SK-N-SH (cell line): Measurements from ENCODE around the gene NKD1. TPM values are rescaled to one million over a fixed set of nuclear protein-coding genes. Genes with fewer than 3 reads are reported as not detected.

Source experiments
- CTCF ChIA-PET: fragments of 300-600, 350-600 bp; formaldehyde crosslinking; extraction: SDS; loops from one replicate; lab custom pipeline; 2021; lab: Yijun Ruan, JAX
- POLR2A ChIA-PET: fragments of 350-600 bp; sonication (Branson Sonifier 250); formaldehyde crosslinking; extraction: SDS; loops from one replicate; lab custom pipeline; 2020; ENCODE audit warnings: antibody characterized with exemption, inconsistent platforms; lab: Yijun Ruan, JAX
- DNase-seq: peaks from one replicate; pipeline ENCODE4 v3.0.0; 2012
- H2AFZ ChIP-seq: fragments of 200-600 bp; sonication (generic); 2 replicates; pipeline ENCODE4 v1.8.1; 2016; ENCODE audit warnings: antibody characterized with exemption, mild to moderate bottlenecking, low read depth
- H3F3A ChIP-seq: fragments of 200-600 bp; sonication (generic); replicated peaks from 2 replicates; pipeline ENCODE3; 2016; ENCODE audit warnings: antibody characterized with exemption, mild to moderate bottlenecking; ENCODE audit not compliant: insufficient read depth
- H3K27ac ChIP-seq, 2 experiments: fragments of 200-500 bp in 1 of 2; fragments of 200-600 bp in 1 of 2; sonication (Bioruptor generic) in 1 of 2; sonication (generic), shearing (Covaris generic) in 1 of 2; 2 replicates each; pipeline versions ENCODE4 v1.5.1 to v1.6.1; 2014 to 2016; ENCODE audit warnings: low read depth in 2 of 2, inconsistent platforms in 1 of 2, low read length in 1 of 2, mild to moderate bottlenecking in 1 of 2, mixed read lengths in 1 of 2
- H3K27me3 ChIP-seq: fragments of 200-600 bp; sonication (generic), shearing (Covaris generic); 2 replicates; pipeline ENCODE4 v1.6.1; 2016; ENCODE audit warnings: mixed run types; ENCODE audit not compliant: insufficient read depth
- H3K36me3 ChIP-seq, 2 experiments: fragments of 200-500 bp in 1 of 2; fragments of 200-600 bp in 1 of 2; sonication (Bioruptor generic) in 1 of 2; sonication (generic) in 1 of 2; replicated peaks in 1 of 2; 2 replicates each; pipeline versions ENCODE3 to v1.5.1; 2014 to 2016; ENCODE audit warnings: low read length in 1 of 2, mild to moderate bottlenecking in 1 of 2; ENCODE audit not compliant: insufficient read depth in 2 of 2, control insufficient read depth in 1 of 2
- H3K4me1 ChIP-seq, 2 experiments: fragments of 200-500 bp in 1 of 2; fragments of 200-600 bp in 1 of 2; sonication (Bioruptor generic) in 1 of 2; sonication (generic), shearing (Covaris generic) in 1 of 2; 2 replicates each; pipeline versions ENCODE4 v1.5.1 to v1.6.1; 2014 to 2016; ENCODE audit warnings: low read depth in 1 of 2, low read length in 1 of 2, mixed run types in 1 of 2; ENCODE audit not compliant: insufficient read depth in 2 of 2, control insufficient read depth in 1 of 2
- H3K4me2 ChIP-seq: fragments of 200-600 bp; sonication (generic), shearing (Covaris generic); 2 replicates; pipeline ENCODE4 v1.6.1; 2017; ENCODE audit warnings: mixed run types
- H3K4me3 ChIP-seq, 2 experiments: fragments of 200-500 bp in 1 of 2; fragments of 200-600 bp in 1 of 2; sonication (Bioruptor generic) in 1 of 2; sonication (generic), shearing (Covaris generic) in 1 of 2; 2 replicates each; pipeline versions ENCODE4 v1.5.1 to v1.8.1; 2014 to 2016; ENCODE audit warnings: low read depth in 2 of 2, inconsistent platforms in 1 of 2, low read length in 1 of 2, mild to moderate bottlenecking in 1 of 2, mixed read lengths in 1 of 2, moderate library complexity in 1 of 2
- H3K79me2 ChIP-seq: fragments of 200-600 bp; sonication (generic); 2 replicates; pipeline ENCODE4 v1.8.1; 2017; ENCODE audit warnings: mild to moderate bottlenecking; ENCODE audit not compliant: insufficient read depth
- H3K9ac ChIP-seq: fragments of 200-600 bp; sonication (generic); 2 replicates; pipeline ENCODE4 v1.6.1; 2017; ENCODE audit warnings: mixed run types
- H3K9me2 ChIP-seq: fragments of 200-600 bp; sonication (generic); 2 replicates; pipeline ENCODE4 v1.6.1; 2017; ENCODE audit warnings: mixed run types
- H3K9me3 ChIP-seq: fragments of 200-600 bp; sonication (generic); 2 replicates; pipeline ENCODE4 v1.6.1; 2017; ENCODE audit warnings: mixed run types, mild to moderate bottlenecking, moderate library complexity
- H4K20me1 ChIP-seq: fragments of 200-600 bp; sonication (generic); 2 replicates; pipeline ENCODE4 v1.6.1; 2017; ENCODE audit warnings: mild to moderate bottlenecking, mixed run types; ENCODE audit not compliant: insufficient read depth
- EZH2phosphoT487 ChIP-seq: fragments of 200-600 bp; sonication (generic); IDR thresholded peaks from 2 replicates; pipeline ENCODE4 v1.6.1; 2017; ENCODE audit warnings: low read depth, mixed run types, mild to moderate bottlenecking, antibody characterized with exemption, moderate library complexity, borderline replicate concordance
- GATA2 ChIP-seq: sonication (generic); formaldehyde crosslinking; IDR thresholded peaks from 2 replicates; pipeline ENCODE4 v1.5.0; 2020; ENCODE audit warnings: mild to moderate bottlenecking, missing genetic modification reagents
- MEF2A ChIP-seq: IDR thresholded peaks from 2 replicates; pipeline ENCODE4 v1.4.0; 2012; ENCODE audit warnings: low read depth, borderline replicate concordance
- NFIC ChIP-seq: IDR thresholded peaks from 2 replicates; pipeline ENCODE4 v1.4.0; 2012; ENCODE audit warnings: borderline replicate concordance
- RCOR1 ChIP-seq: fragments of 150-350 bp; IDR thresholded peaks from 2 replicates; pipeline ENCODE4 v1.6.1; 2017; ENCODE audit warnings: antibody characterized with exemption, low read length
- RXRA ChIP-seq: IDR thresholded peaks from 2 replicates; pipeline ENCODE4 v1.4.0; 2012; ENCODE audit warnings: low read depth, mild to moderate bottlenecking, borderline replicate concordance
- SIN3A ChIP-seq: IDR thresholded peaks from 2 replicates; pipeline ENCODE4 v1.6.1; 2012; ENCODE audit warnings: low read depth, mild to moderate bottlenecking, low read length, moderate library complexity, borderline replicate concordance
- SMC3 ChIP-seq: IDR thresholded peaks from 2 replicates; pipeline ENCODE4 v1.6.1; 2012; ENCODE audit warnings: low read depth, low read length, improper control_type of control experiment
- TAF1 ChIP-seq: IDR thresholded peaks from 2 replicates; pipeline ENCODE4 v1.6.1; 2012; ENCODE audit warnings: low read depth, mild to moderate bottlenecking, low read length, moderate library complexity, borderline replicate concordance
- YY1 ChIP-seq: IDR thresholded peaks from 2 replicates; pipeline ENCODE4 v1.4.0; 2012; ENCODE audit warnings: low read depth, mild to moderate bottlenecking
- WGBS: methylation state at CpG from one replicate; pipeline ENCODE4 v1.1.6; 2017; ENCODE audit warnings: low lambda C conversion rate; 5-methylcytosine and 5-hydroxymethylcytosine counted together
- polyA plus RNA-seq, 3 experiments: library from polyadenylated mRNA; depleted of rRNA; stranded (reverse); fragments of >200 nt; gene quantifications; 2 replicates each; pipeline ENCODE4 v1.2.3, GENCODE V29; 2012
- TF ChIP-seq, protein P1 (sequence below): fragments of 150-350 bp; IDR thresholded peaks from 2 replicates; pipeline ENCODE4 v1.6.1; 2017; ENCODE audit warnings: antibody characterized with exemption, low read length, low read depth, borderline replicate concordance
- TF ChIP-seq, protein P2 (sequence below): fragments of 200-600 bp; sonication (generic); IDR thresholded peaks from 2 replicates; pipeline ENCODE4 v1.6.1; 2017; ENCODE audit warnings: antibody characterized with exemption, mild to moderate bottlenecking, moderate library complexity
- TF ChIP-seq, protein P3 (sequence below): IDR thresholded peaks from 2 replicates; pipeline ENCODE4 v1.6.1; 2012; ENCODE audit warnings: mild to moderate bottlenecking, low read depth, low read length, moderate library complexity
- TF ChIP-seq, protein P4 (sequence below): IDR thresholded peaks from 2 replicates; pipeline ENCODE4 v1.4.0; 2012; ENCODE audit warnings: low read depth, borderline replicate concordance

Gene NKD1
- polyA plus RNA-seq, 1 of the 3 experiments (the other 2 are of a cell fraction) = 0.02 TPM

DNA sequence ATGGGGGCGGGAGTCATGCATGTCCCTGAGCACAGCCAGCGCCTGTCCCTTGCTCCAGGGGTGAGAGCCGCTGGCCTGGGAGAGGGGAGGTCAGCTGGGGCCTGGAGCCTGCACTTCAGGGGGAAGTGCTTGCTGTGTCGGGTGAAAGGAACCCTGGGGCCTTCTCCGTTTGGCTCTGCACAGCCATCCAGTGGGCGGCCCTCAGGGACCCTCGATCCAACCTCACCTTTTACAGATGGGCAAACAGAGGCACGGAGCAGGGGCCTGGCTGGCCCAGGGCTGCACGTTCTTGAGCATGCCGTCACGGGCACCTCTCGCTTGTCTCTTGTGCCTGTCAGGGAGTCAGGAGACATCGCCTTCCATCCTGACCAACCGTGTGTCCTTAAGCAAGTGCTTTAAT lies 131.1 kb downstream of the NKD1 start:
- no peak overlapping the region for H3K4me2 ChIP-seq
- H3K79me2 ChIP-seq = no peaks in the 10 kb centered on the region
- DNase-seq = no peak
- 51% methylated on average over 9 of the region's 14 CpGs for WGBS
- no peak overlapping the region for H3K27ac ChIP-seq
- H2AFZ ChIP-seq = no peak overlapping the region
- H4K20me1 ChIP-seq = no peaks in the 10 kb centered on the region
- ChIA-PET POLR2A (no interaction called here), CTCF (interaction anchor here (0.8 to 7.4 kb wide), 2 partner anchors 9 to 12 kb away, joined by 3 to 77 read pairs; no protein-coding TSS in a partner anchor)
- H3K36me3 ChIP-seq = no peaks in the 10 kb centered on the region
- H3F3A ChIP-seq = no peaks in the 10 kb centered on the region
- no peak for TF ChIP-seq NFIC
- TF ChIP-seq TAF1 = no peak
- no peak for TF ChIP-seq GATA2 (CRISPR knock-in tag)
- TF ChIP-seq, protein P1, sequence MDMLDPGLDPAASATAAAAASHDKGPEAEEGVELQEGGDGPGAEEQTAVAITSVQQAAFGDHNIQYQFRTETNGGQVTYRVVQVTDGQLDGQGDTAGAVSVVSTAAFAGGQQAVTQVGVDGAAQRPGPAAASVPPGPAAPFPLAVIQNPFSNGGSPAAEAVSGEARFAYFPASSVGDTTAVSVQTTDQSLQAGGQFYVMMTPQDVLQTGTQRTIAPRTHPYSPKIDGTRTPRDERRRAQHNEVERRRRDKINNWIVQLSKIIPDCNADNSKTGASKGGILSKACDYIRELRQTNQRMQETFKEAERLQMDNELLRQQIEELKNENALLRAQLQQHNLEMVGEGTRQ = no peak
- TF ChIP-seq, protein P2, sequence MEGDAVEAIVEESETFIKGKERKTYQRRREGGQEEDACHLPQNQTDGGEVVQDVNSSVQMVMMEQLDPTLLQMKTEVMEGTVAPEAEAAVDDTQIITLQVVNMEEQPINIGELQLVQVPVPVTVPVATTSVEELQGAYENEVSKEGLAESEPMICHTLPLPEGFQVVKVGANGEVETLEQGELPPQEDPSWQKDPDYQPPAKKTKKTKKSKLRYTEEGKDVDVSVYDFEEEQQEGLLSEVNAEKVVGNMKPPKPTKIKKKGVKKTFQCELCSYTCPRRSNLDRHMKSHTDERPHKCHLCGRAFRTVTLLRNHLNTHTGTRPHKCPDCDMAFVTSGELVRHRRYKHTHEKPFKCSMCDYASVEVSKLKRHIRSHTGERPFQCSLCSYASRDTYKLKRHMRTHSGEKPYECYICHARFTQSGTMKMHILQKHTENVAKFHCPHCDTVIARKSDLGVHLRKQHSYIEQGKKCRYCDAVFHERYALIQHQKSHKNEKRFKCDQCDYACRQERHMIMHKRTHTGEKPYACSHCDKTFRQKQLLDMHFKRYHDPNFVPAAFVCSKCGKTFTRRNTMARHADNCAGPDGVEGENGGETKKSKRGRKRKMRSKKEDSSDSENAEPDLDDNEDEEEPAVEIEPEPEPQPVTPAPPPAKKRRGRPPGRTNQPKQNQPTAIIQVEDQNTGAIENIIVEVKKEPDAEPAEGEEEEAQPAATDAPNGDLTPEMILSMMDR = no peak
- TF ChIP-seq, protein P3, sequence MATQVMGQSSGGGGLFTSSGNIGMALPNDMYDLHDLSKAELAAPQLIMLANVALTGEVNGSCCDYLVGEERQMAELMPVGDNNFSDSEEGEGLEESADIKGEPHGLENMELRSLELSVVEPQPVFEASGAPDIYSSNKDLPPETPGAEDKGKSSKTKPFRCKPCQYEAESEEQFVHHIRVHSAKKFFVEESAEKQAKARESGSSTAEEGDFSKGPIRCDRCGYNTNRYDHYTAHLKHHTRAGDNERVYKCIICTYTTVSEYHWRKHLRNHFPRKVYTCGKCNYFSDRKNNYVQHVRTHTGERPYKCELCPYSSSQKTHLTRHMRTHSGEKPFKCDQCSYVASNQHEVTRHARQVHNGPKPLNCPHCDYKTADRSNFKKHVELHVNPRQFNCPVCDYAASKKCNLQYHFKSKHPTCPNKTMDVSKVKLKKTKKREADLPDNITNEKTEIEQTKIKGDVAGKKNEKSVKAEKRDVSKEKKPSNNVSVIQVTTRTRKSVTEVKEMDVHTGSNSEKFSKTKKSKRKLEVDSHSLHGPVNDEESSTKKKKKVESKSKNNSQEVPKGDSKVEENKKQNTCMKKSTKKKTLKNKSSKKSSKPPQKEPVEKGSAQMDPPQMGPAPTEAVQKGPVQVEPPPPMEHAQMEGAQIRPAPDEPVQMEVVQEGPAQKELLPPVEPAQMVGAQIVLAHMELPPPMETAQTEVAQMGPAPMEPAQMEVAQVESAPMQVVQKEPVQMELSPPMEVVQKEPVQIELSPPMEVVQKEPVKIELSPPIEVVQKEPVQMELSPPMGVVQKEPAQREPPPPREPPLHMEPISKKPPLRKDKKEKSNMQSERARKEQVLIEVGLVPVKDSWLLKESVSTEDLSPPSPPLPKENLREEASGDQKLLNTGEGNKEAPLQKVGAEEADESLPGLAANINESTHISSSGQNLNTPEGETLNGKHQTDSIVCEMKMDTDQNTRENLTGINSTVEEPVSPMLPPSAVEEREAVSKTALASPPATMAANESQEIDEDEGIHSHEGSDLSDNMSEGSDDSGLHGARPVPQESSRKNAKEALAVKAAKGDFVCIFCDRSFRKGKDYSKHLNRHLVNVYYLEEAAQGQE = no peak
- no peak for TF ChIP-seq SIN3A
- TF ChIP-seq YY1 = no peak
- no peak for TF ChIP-seq RXRA
- no peak for TF ChIP-seq RCOR1
- TF ChIP-seq MEF2A = no peak
- no peak for TF ChIP-seq SMC3
- TF ChIP-seq EZH2phosphoT487 = no peak
- TF ChIP-seq, protein P4, sequence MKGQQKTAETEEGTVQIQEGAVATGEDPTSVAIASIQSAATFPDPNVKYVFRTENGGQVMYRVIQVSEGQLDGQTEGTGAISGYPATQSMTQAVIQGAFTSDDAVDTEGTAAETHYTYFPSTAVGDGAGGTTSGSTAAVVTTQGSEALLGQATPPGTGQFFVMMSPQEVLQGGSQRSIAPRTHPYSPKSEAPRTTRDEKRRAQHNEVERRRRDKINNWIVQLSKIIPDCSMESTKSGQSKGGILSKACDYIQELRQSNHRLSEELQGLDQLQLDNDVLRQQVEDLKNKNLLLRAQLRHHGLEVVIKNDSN = no peak
- TF ChIP-seq, all 33 proteins: peak for 0
- Histone ChIP-seq H3K27me3 (no peaks in the 10 kb centered on the region), H3K9ac (no peak overlapping the region), H3K4me1 (peaks cover 0 to 3% of the 10 kb centered on the region in 2 experiments; a peak in 1 of 4 replicates), H3K9me2 (no peaks in the 10 kb centered on the region), H3K9me3 (no peaks in the 10 kb centered on the region), H3K4me3 (no peak overlapping the region)
